SK-N-SH (cell line): ENCODE results near the gene FSD1. TPM values are rescaled to one million over a fixed set of nuclear protein-coding genes. Genes with fewer than 3 reads are reported as not detected.
"Not testable (repeated sequence)": the region's sequence is repeated elsewhere in the genome, so short reads cannot be mapped to it uniquely, and the experiment has no call there.

Experiments
- CTCF ChIA-PET: fragments of 300-600, 350-600 bp; formaldehyde crosslinking; extraction: SDS; loops from one replicate; lab custom pipeline; 2021; lab: Yijun Ruan, JAX
- POLR2A ChIA-PET: fragments of 350-600 bp; sonication (Branson Sonifier 250); formaldehyde crosslinking; extraction: SDS; loops from one replicate; lab custom pipeline; 2020; ENCODE audit warnings: antibody characterized with exemption, inconsistent platforms; lab: Yijun Ruan, JAX
- DNase-seq: peaks from one replicate; pipeline ENCODE4 v3.0.0; 2012
- H2AFZ ChIP-seq: fragments of 200-600 bp; sonication (generic); 2 replicates; pipeline ENCODE4 v1.8.1; 2016; ENCODE audit warnings: antibody characterized with exemption, mild to moderate bottlenecking, low read depth
- H3F3A ChIP-seq: fragments of 200-600 bp; sonication (generic); replicated peaks from 2 replicates; pipeline ENCODE3; 2016; ENCODE audit warnings: antibody characterized with exemption, mild to moderate bottlenecking; ENCODE audit not compliant: insufficient read depth
- H3K27ac ChIP-seq, 2 experiments: fragments of 200-500 bp in 1 of 2; fragments of 200-600 bp in 1 of 2; sonication (Bioruptor generic) in 1 of 2; sonication (generic), shearing (Covaris generic) in 1 of 2; 2 replicates each; pipeline versions ENCODE4 v1.5.1 to v1.6.1; 2014 to 2016; ENCODE audit warnings: low read depth in 2 of 2, inconsistent platforms in 1 of 2, low read length in 1 of 2, mild to moderate bottlenecking in 1 of 2, mixed read lengths in 1 of 2
- H3K27me3 ChIP-seq: fragments of 200-600 bp; sonication (generic), shearing (Covaris generic); 2 replicates; pipeline ENCODE4 v1.6.1; 2016; ENCODE audit warnings: mixed run types; ENCODE audit not compliant: insufficient read depth
- H3K36me3 ChIP-seq, 2 experiments: fragments of 200-500 bp in 1 of 2; fragments of 200-600 bp in 1 of 2; sonication (Bioruptor generic) in 1 of 2; sonication (generic) in 1 of 2; replicated peaks in 1 of 2; 2 replicates each; pipeline versions ENCODE3 to v1.5.1; 2014 to 2016; ENCODE audit warnings: low read length in 1 of 2, mild to moderate bottlenecking in 1 of 2; ENCODE audit not compliant: insufficient read depth in 2 of 2, control insufficient read depth in 1 of 2
- H3K4me1 ChIP-seq, 2 experiments: fragments of 200-500 bp in 1 of 2; fragments of 200-600 bp in 1 of 2; sonication (Bioruptor generic) in 1 of 2; sonication (generic), shearing (Covaris generic) in 1 of 2; 2 replicates each; pipeline versions ENCODE4 v1.5.1 to v1.6.1; 2014 to 2016; ENCODE audit warnings: low read depth in 1 of 2, low read length in 1 of 2, mixed run types in 1 of 2; ENCODE audit not compliant: insufficient read depth in 2 of 2, control insufficient read depth in 1 of 2
- H3K4me2 ChIP-seq: fragments of 200-600 bp; sonication (generic), shearing (Covaris generic); 2 replicates; pipeline ENCODE4 v1.6.1; 2017; ENCODE audit warnings: mixed run types
- H3K4me3 ChIP-seq, 2 experiments: fragments of 200-500 bp in 1 of 2; fragments of 200-600 bp in 1 of 2; sonication (Bioruptor generic) in 1 of 2; sonication (generic), shearing (Covaris generic) in 1 of 2; 2 replicates each; pipeline versions ENCODE4 v1.5.1 to v1.8.1; 2014 to 2016; ENCODE audit warnings: low read depth in 2 of 2, inconsistent platforms in 1 of 2, low read length in 1 of 2, mild to moderate bottlenecking in 1 of 2, mixed read lengths in 1 of 2, moderate library complexity in 1 of 2
- H3K79me2 ChIP-seq: fragments of 200-600 bp; sonication (generic); 2 replicates; pipeline ENCODE4 v1.8.1; 2017; ENCODE audit warnings: mild to moderate bottlenecking; ENCODE audit not compliant: insufficient read depth
- H3K9ac ChIP-seq: fragments of 200-600 bp; sonication (generic); 2 replicates; pipeline ENCODE4 v1.6.1; 2017; ENCODE audit warnings: mixed run types
- H3K9me2 ChIP-seq: fragments of 200-600 bp; sonication (generic); 2 replicates; pipeline ENCODE4 v1.6.1; 2017; ENCODE audit warnings: mixed run types
- H3K9me3 ChIP-seq: fragments of 200-600 bp; sonication (generic); 2 replicates; pipeline ENCODE4 v1.6.1; 2017; ENCODE audit warnings: mixed run types, mild to moderate bottlenecking, moderate library complexity
- H4K20me1 ChIP-seq: fragments of 200-600 bp; sonication (generic); 2 replicates; pipeline ENCODE4 v1.6.1; 2017; ENCODE audit warnings: mild to moderate bottlenecking, mixed run types; ENCODE audit not compliant: insufficient read depth
- FOSL2 ChIP-seq: IDR thresholded peaks from 2 replicates; pipeline ENCODE4 v1.4.0; 2012; ENCODE audit warnings: low read depth, mild to moderate bottlenecking, moderate library complexity, borderline replicate concordance
- FOXM1 ChIP-seq: IDR thresholded peaks from 2 replicates; pipeline ENCODE4 v1.4.0; 2012; ENCODE audit warnings: low read depth, mild to moderate bottlenecking
- JUND ChIP-seq: IDR thresholded peaks from 2 replicates; pipeline ENCODE4 v1.4.0; 2012
- MEF2A ChIP-seq: IDR thresholded peaks from 2 replicates; pipeline ENCODE4 v1.4.0; 2012; ENCODE audit warnings: low read depth, borderline replicate concordance
- RXRA ChIP-seq: IDR thresholded peaks from 2 replicates; pipeline ENCODE4 v1.4.0; 2012; ENCODE audit warnings: low read depth, mild to moderate bottlenecking, borderline replicate concordance
- TAF1 ChIP-seq: IDR thresholded peaks from 2 replicates; pipeline ENCODE4 v1.6.1; 2012; ENCODE audit warnings: low read depth, mild to moderate bottlenecking, low read length, moderate library complexity, borderline replicate concordance
- YY1 ChIP-seq: IDR thresholded peaks from 2 replicates; pipeline ENCODE4 v1.4.0; 2012; ENCODE audit warnings: low read depth, mild to moderate bottlenecking
- WGBS: methylation state at CpG from one replicate; pipeline ENCODE4 v1.1.6; 2017; ENCODE audit warnings: low lambda C conversion rate; 5-methylcytosine and 5-hydroxymethylcytosine counted together
- polyA plus RNA-seq, 3 experiments: library from polyadenylated mRNA; depleted of rRNA; stranded (reverse); fragments of >200 nt; gene quantifications; 2 replicates each; pipeline ENCODE4 v1.2.3, GENCODE V29; 2012
- TF ChIP-seq, protein P1 (sequence below): IDR thresholded peaks from 2 replicates; pipeline ENCODE4 v1.6.1; 2012; ENCODE audit warnings: mild to moderate bottlenecking, low read depth, low read length, moderate library complexity
- TF ChIP-seq, protein P2 (sequence below): IDR thresholded peaks from 2 replicates; pipeline ENCODE4; 2012

The FSD1 gene
- polyA plus RNA-seq, 1 of the 3 experiments (the other 2 are of a cell fraction), result 49.0 TPM

DNA sequence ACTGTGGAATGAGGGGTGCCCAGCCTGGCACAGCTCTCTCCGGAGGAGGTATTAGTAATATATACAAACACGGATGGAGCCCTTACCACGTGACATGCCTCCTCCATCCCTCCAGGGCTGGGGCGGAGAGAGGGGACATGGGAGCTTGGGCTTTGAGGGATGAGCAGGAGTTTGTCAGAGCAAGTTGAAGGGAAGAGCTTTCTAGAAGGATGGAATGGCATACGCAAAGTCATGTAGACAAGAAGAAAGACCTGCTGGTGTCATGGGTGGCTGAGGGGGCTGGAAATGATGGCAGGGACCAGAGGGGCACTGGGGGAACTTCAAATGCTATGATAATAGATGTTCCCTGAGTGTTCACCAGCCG is 41.6 kb downstream of the FSD1 start:
- Histone ChIP-seq H4K20me1 (no peaks in the 10 kb centered on the region), H3K9ac (no peak overlapping the region), H3K79me2 (0 out of 2 replicates have a peak, but pooled peaks cover 5% of the 10 kb centered on the region), H2AFZ (no peak overlapping the region), H3K4me3 (no peak overlapping the region), H3K4me2 (no peak overlapping the region), H3K36me3 (peaks cover 2 to 11% of the 10 kb centered on the region in 2 experiments), H3K9me3 (no peaks in the 10 kb centered on the region), H3K4me1 (peaks cover 0 to 11% of the 10 kb centered on the region in 2 experiments; a peak in 1 of 4 replicates), H3K9me2 (no peaks in the 10 kb centered on the region), H3K27ac (no peak overlapping the region), H3K27me3 (no peaks in the 10 kb centered on the region), H3F3A (peaks cover under 1% of the 10 kb centered on the region)
- CTCF ChIA-PET, result interaction anchor here (0.6 to 4.7 kb wide), 5 partner anchors 17 to 99 kb away, joined by 3 to 50 read pairs (median 3); partner anchors contain the start of gene YJU2
- POLR2A ChIA-PET, result interaction anchor here (0.8 kb wide), 1 partner anchor 35 kb away, joined by 9 read pairs; no protein-coding TSS in a partner anchor
- TF ChIP-seq RXRA (no peak), FOSL2 (no peak), YY1 (no peak), MEF2A (no peak)
- 96% methylated on average over 6 of the region's 6 CpGs for WGBS
- no peak for DNase-seq

DNA sequence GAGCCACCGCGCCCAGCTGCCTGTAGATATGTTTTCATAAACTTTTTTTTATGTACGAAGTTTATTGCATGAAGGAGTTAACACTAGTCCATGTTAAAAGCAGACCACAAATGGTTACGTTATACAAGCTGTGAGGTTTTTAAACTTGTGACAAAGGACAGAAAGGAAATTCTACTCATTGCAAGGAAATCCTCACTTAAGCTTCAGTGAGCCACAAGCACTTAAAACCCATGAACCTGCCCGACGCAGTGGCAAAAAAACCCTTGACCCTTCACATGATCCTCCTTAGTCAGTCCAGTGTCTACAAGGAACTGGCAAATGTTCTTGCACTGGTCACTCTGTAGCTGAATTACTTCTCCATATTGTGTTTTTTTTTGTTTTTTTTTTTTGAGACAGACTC is 43.1 kb downstream of the FSD1 start:
- no peaks in the 10 kb centered on the region for H3K9me3 ChIP-seq
- H3K4me3 ChIP-seq, result no peak overlapping the region
- H3K4me2 ChIP-seq, result no peak overlapping the region
- 0 out of 2 replicates have a peak, but pooled peaks cover 5% of the 10 kb centered on the region for H3K79me2 ChIP-seq
- H2AFZ ChIP-seq, result no peak overlapping the region
- H3K9ac ChIP-seq, result no peak overlapping the region
- H3K27ac ChIP-seq, result no peak overlapping the region
- H3K36me3 ChIP-seq, result peaks cover 2 to 11% of the 10 kb centered on the region in 2 experiments
- H3K27me3 ChIP-seq, result no peaks in the 10 kb centered on the region
- H3K4me1 ChIP-seq, result peaks cover 0 to 6% of the 10 kb centered on the region in 2 experiments; a peak in 1 of 4 replicates
- no peaks in the 10 kb centered on the region for H4K20me1 ChIP-seq
- ChIA-PET CTCF (interaction anchor here (1.6 to 9.7 kb wide), 2 partner anchors 16 to 80 kb away, joined by 5 to 130 read pairs; no protein-coding TSS in a partner anchor), POLR2A (interaction anchor here (0.6 to 0.7 kb wide), 2 partner anchors 44 to 84 kb away, joined by 3 read pairs; no protein-coding TSS in a partner anchor)
- no peak for DNase-seq
- peaks cover 12% of the 10 kb centered on the region for H3F3A ChIP-seq
- H3K9me2 ChIP-seq, result no peaks in the 10 kb centered on the region
- WGBS, result 81% methylated on average over 6 of the region's 6 CpGs
- no peak for TF ChIP-seq TAF1
- TF ChIP-seq, protein P1, sequence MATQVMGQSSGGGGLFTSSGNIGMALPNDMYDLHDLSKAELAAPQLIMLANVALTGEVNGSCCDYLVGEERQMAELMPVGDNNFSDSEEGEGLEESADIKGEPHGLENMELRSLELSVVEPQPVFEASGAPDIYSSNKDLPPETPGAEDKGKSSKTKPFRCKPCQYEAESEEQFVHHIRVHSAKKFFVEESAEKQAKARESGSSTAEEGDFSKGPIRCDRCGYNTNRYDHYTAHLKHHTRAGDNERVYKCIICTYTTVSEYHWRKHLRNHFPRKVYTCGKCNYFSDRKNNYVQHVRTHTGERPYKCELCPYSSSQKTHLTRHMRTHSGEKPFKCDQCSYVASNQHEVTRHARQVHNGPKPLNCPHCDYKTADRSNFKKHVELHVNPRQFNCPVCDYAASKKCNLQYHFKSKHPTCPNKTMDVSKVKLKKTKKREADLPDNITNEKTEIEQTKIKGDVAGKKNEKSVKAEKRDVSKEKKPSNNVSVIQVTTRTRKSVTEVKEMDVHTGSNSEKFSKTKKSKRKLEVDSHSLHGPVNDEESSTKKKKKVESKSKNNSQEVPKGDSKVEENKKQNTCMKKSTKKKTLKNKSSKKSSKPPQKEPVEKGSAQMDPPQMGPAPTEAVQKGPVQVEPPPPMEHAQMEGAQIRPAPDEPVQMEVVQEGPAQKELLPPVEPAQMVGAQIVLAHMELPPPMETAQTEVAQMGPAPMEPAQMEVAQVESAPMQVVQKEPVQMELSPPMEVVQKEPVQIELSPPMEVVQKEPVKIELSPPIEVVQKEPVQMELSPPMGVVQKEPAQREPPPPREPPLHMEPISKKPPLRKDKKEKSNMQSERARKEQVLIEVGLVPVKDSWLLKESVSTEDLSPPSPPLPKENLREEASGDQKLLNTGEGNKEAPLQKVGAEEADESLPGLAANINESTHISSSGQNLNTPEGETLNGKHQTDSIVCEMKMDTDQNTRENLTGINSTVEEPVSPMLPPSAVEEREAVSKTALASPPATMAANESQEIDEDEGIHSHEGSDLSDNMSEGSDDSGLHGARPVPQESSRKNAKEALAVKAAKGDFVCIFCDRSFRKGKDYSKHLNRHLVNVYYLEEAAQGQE, result no peak
- TF ChIP-seq MEF2A, result no peak
- no peak for TF ChIP-seq FOXM1
- TF ChIP-seq JUND, result no peak
- TF ChIP-seq, protein P2, sequence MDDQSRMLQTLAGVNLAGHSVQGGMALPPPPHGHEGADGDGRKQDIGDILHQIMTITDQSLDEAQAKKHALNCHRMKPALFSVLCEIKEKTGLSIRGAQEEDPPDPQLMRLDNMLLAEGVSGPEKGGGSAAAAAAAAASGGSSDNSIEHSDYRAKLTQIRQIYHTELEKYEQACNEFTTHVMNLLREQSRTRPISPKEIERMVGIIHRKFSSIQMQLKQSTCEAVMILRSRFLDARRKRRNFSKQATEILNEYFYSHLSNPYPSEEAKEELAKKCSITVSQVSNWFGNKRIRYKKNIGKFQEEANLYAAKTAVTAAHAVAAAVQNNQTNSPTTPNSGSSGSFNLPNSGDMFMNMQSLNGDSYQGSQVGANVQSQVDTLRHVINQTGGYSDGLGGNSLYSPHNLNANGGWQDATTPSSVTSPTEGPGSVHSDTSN, result no peak

DNA sequence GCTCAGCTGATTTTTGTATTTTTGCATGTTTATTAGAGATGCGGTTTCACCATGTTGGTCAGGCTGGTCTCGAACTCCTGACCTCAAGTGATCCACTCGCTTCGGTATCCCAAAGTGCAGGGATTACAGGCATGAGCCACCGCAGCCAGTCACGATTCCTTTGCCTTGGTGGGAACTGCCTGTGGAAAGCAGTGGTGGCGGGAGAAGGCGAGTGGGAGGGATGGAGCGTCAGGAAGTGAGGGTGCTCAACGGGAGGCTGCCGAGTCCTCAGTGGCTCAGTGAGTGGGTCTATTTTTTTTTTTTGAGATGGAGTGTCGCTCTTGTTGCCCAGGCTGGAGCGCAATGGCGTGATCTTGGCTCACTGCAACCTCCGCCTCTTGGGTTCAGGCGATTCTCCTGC is 44.8 kb downstream of the FSD1 start:
- H3K4me2 ChIP-seq, H3K27me3 ChIP-seq, H3K9ac ChIP-seq, H3K79me2 ChIP-seq, H2AFZ ChIP-seq, H3K9me2 ChIP-seq, H3K27ac ChIP-seq, DNase-seq, H3K4me1 ChIP-seq, POLR2A ChIA-PET, H3K4me3 ChIP-seq, H4K20me1 ChIP-seq, H3K9me3 ChIP-seq: not testable (repeated sequence)
- peaks cover 14% of the 10 kb centered on the region for H3F3A ChIP-seq
- WGBS, result 94% methylated on average over 16 of the region's 16 CpGs
- peaks cover 6 to 15% of the 10 kb centered on the region in 2 experiments for H3K36me3 ChIP-seq
- CTCF ChIA-PET, result interaction anchor here (9.7 kb wide), 1 partner anchor 82 kb away, joined by 130 read pairs; no protein-coding TSS in a partner anchor
